ENCODE results near the gene DUSP18.
"Not testable (repeated sequence)": the region's sequence is repeated elsewhere in the genome, so short reads cannot be mapped to it uniquely, and the experiment has no call there.

DUSP18 gene

DNA sequence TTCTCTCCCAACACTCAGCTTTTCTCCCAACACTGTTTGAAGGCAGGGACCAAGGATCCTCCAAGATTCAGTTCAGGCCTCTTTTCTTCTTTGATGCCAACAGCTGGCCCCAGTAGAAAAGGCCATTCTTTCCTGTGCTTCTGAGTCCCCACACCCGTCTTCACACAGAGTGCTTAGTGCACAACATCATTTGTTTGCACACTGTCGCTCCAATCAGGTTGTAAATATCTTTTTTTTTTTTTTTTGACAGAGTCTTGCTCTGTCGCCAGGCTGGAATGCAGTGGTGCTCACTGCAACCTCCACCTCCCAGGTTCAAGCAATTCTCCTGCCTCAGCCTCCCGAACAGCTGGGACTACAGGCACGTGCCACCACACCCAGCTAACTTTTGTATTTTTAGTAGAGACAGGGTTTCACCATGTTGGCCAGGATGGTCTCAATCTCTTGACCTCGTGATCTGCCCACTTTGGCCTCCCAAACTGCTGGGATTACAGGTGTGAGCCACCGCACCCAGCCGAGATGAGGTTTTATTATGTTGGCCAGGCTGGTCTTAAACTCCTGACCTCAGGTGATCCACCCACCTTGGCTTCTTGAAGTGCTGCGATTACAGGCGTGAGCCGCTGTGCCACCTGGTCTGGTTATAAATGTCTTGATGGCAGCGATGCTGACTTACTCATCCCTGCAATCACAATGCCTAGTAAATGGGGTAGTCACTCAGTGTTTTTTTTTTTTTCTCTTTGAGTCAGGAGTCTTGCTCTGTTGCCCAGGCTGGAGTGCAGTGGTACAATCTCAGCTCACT lies 12.4 kb upstream of the DUSP18 start:
- DNase-seq (ENCODE audit: low read depth): not testable (repeated sequence)

DNA sequence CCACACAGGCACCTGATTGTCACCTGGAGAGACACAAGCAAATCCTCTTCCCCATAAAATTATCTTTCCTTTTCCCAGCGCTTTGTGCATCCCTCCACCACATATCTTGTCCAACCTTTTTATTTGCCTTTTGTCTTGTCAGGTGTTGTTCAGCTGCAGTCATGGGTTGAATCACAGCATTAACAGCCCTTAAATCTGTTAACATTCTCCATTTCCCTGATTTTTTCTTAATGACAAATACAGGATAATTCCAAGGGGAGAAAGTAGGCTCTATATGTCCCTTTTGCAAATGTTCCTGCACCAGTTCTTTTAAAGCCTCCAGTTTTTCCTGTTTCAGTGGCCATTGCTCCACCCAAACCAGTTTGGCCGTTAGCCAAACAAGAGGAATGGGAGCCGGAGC lies 8.9 kb upstream of the DUSP18 start:
- not testable (repeated sequence) for DNase-seq (ENCODE audit: low read depth)

DNA sequence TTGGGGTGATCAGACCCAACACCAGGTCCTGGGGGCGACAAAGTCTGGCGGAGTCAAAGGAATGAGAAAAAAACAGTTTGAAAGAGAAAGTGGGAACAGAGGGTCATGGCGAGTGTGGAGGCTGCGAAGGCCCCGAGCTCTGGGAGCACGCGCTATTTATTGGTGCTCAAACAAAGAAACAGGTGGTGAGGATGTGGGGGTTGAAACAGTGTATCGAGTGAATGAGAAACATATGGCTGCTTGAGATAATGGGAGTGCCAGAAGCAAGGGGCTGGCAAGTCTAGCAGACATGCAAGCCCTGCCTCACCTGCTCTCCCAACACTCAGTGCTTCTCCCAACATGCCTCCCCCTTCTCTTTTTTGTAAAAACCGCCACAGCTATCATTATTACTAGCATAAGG lies 7.8 kb upstream of the DUSP18 start:
- DNase-seq (ENCODE audit: low read depth): no peak

DNA sequence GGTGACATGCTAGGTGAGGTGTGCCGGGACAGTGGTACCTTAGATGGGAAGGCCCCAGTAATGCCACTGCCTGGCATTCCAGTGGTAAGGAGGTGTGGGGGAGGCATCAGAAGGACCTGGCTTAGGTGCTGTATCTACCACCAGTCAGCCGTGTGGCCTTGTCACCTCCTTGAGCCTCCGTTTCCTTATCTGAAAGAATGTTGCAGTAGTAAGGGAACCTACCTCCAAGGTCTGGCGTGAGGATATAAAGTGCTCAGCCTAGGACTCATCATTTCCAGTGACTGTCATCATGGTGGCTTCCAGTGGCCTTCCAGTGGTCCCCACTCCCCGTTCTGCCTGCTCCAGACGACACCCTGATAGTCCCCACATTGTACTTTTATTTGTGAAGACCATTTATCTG lies 6.8 kb upstream of the DUSP18 start:
- DNase-seq (ENCODE audit: low read depth): no peak

DNA sequence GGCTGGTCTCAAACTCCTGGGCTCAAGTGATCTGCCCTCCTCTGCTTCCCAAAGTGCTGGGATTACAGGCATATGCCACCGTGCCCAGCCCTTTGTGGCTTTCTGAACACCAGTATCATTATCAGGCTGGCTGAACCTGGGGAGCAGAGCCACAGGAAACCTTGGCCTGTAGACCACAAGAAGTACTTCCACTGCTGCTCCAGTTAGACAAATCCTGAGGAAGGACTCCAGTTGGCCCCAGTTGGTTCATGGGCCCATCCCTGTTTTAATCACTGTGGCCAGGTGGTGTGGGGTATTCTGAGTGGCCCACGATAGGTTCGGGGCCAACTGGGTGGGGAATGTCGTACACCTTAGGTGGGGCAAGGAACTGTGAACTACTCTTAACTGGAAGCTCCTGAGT lies 5.5 kb upstream of the DUSP18 start:
- no peak for DNase-seq (ENCODE audit: low read depth)

DNA sequence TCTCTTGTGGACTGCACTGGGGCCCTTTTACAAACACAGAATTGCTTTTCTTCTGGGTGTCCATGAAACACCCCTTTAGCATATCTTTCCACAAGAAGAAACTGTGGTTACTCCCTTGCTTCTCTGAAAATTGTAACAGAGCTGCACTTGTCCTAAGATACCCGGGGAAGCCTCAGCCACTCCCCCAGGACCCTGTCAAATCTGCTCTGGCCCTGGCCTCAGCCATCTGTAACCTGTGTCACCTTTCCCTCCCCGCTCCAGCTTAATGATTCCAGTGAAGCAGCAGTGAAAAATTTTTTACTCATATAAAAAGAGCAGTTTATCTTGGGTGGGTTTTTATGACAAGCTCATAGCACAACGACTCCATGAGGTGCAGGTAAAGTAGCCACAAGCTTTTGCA lies 3.4 kb upstream of the DUSP18 start:
- DNase-seq (ENCODE audit: low read depth): no peak

DNA sequence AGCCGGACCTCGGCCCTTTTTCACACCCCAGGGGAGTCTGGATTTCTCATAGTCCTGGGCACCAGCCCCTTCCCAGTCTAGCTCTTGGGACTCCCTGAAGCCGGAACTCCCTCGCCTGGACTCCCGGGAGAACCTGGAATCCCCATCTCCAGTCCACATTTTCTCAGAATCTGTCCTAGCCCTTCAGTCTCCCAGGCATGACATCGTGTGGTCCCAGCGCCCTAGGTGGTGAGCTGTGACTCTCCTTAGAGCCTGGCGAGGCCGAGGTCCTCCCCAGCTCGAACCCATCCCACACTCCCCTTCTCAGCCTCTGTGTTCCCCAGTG lies 673 bp upstream of the DUSP18 start:
- no peak for DNase-seq (ENCODE audit: low read depth)

DNA sequence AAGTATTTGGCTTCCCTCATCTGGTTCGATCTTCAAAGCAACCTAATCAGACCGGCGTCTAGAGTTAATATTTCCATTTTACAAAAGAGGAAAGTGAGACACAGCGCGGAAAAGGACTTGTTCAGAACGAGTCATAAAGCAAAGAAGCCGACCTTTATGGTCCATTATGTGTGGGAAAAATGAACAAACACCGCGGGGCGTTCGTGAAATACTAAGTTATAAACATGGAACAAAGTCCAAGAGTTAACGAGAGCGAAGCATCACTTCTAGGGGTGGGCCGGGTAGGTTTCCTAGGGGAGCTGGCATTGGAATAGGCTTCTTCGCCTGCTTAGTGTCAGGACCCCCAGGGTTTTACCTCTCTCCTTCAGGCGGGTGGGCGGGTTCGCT lies 575 bp downstream of the DUSP18 start:
- no peak for DNase-seq (ENCODE audit: low read depth)

DNA sequence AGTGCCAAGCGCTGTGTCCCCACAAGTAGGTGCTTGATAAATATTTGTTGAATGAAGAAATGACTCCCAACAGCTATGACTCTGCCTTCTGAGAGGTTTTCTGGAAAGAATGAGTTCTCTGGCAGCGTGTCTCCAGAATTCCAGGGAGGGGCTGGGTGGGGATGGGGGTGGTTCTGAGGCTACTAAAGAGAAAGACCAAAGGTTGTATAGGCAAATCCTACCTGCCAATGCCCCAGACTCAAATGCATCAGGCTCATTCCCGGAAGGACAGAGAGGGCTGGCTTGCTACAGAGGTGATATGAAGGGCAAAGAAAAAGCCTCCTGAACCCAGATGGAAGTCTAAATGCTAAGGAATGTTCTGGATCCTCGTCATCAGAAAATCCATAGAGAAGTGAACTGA lies 1.9 kb downstream of the DUSP18 start:
- no peak for DNase-seq (ENCODE audit: low read depth)

DNA sequence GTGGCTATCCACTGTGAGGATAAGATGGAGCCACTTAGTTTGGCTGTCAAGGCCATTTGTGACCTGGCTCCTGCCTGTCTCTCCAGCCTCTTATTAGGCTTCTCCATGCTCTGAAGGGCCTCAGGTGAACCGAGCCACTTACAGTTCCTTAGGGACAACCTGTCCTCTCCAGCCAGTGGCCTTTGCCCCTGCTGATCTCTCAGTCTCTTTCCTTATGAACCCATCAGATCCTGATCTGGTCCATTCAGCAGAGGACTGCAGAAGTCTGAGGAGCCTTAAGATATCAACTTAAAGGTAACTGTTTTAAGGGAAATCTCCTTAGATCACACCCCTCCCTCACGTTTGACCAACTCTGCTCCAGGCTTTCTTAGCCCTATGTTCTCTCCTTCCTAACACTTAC lies 2.4 kb downstream of the DUSP18 start:
- DNase-seq (ENCODE audit: low read depth): no peak

DNA sequence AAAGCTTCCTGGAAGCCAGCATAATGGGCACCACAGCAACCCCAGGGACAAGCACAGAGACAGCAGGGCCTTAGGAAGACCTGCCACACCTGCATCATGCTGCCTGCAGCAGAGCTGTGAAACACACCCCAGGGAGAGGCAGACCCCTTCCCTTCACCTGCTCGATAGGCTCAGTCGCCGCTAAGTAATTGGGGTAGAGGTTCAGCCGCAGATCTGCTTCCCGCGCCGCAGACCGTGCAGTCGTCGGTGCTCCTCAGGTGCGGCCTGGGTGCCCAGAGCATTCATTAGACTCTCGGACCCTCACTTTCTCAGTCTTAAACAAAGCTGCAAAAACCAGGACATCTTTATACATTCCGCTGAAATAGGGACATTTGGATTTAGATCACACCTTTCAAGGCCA lies 2.9 kb downstream of the DUSP18 start:
- DNase-seq (ENCODE audit: low read depth): no peak

DNA sequence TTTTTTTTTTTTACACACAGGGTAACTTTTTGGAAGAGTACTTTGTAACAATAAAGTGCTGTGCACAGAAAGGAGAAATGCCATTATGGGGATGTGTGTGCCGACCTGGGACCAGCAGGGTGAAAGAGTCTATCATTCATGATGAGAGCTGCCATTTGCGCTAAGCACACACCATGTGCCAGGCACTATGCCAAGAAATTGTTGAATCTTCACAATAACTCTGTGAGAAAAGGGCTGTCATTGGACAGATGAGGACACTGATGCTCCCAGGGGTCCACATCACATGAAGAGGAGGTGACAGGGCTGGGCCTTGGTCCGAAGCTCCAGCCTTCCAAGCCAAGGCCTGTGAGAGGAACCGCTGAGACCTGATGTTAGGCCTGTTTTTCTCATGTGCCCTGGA lies 5.6 kb downstream of the DUSP18 start:
- DNase-seq (ENCODE audit: low read depth): no peak

DNA sequence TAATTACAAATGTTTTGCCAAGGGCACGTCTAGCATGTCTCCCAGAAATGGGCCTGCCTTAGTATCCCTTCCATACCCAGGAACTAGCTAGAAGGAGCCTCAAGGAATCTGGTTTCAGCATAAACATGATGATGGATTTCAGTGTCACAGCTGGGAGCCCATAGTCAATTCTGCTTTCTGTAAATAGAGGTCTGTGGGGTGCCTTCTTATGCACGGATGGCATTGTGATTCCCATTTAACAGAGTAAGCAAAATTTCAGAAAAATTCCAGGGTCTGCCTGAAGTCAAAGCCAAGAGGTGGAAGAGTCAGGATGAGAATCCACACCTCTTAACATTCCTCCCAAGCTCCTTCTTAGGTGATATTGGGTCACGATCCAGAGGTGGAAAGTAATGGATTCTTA lies 12.1 kb downstream of the DUSP18 start:
- DNase-seq (ENCODE audit: low read depth): no peak

DNA sequence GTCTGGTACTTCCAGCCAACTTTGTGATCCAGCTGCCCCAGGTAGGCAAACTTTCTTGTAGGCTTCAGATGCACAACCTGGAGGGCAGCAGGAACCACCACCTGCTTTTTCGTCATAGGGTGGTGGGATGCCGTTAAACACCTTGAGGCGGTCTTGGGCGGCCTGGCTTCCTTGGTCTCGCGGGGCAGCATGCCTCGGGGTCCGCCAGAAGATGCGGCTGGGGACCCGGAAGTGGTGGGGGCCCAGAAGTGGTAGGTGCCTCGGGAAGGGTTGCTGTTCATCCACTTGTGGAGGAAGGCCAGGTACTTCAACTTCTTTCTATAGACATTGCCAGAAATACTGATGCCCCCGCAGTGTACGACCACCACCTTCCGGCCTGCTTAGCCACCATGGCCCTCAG lies 13.3 kb downstream of the DUSP18 start:
- DNase-seq (ENCODE audit: low read depth): no peak

DNA sequence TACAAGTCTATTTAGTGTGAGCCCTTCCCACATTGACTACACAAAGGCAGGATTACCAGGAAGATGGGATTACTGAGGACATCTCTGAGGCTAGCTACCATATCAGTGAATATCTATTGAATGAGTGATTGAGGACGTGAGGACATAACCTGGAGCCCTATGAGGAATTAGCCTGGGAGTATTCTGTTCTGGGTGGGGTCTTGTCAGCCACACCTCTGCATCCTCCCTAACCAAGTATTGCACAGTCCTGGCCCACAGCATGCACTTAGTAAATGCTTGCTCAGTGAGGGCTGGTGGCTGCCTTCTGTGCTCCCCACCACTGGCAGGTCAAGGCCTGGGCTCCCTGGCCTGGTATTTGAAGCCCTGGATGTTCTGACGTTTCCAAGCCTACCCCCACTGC lies 14.8 kb downstream of the DUSP18 start:
- DNase-seq (ENCODE audit: low read depth): no peak

DNA sequence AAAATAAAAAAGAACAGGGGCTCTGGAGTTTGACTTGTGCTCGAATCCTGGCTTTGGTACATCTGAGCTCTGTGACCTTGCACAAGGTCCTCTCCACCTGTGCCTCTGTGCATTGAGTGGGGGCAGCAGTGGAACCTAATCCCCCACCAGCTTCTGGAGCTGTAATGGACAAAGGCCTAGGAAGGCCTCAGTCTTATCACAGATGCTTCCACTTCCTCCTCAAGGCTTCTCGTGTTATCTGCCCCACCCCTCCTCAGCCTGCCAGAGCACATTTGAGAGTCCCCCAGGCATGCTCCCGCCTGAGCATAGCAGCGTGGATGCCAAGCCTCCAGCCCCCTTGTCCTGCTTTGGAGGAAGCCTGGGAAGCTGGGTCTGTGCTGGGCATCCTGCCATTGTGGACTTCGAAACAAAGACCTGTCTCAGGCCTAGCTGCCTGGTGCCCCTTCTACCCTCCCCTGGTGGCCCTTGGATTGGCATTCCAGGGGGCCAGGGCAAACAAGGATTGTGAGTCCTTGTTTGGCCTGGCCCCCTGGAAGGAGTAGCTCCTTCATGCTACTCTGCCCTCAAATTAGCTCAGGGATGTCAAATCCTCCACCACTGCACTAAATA lies 17.1 kb downstream of the DUSP18 start:
- no peak for DNase-seq (ENCODE audit: low read depth)

DNA sequence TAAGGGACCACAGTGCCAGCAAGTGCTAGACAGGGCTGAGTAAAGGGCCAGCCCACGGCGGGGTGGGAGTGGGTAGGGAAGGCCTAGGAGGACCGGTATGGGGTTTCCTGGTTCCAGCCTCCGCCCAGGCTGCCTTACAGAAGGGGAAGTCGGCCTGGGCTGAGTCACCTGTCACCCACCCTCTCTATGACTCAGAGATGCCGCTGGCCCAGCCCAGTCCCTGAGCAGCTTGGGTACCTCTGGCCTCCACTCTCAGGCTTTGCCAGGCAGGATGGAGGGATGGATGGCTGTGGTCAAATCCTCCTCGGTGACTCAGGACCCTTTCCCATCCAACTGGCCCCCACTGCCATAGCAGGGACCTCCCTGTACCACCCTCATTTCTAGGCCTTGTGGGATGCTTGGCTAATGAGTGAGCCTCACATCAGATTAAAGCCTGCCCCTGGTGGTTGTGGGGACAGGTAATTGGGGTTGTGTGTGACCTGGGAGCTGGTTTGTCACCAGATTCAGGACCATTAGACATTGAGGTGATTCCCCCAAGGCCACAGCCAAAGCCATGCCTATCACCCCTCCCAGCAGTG lies 18.2 kb downstream of the DUSP18 start:
- no peak for DNase-seq (ENCODE audit: low read depth)

DNA sequence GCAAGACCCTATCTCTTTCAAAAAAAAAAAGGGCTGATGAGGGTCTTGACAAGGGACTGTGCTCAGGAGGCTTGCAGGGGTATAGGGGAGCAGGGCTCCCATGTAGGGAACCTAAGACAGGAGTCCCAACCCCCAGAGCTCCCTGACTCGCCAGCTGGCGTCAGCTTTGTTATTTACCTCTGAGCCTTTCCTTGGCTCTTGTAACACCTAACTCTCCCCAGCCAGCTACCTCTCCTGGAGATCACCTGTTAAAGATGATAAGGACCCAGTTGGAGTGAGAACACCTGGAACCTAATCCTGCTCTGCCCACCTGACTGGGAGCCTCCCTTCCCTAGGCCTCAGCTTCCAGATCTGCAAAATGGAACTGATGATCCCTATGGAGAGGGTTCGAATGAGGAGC lies 18.9 kb downstream of the DUSP18 start:
- no peak for DNase-seq (ENCODE audit: low read depth)

DNA sequence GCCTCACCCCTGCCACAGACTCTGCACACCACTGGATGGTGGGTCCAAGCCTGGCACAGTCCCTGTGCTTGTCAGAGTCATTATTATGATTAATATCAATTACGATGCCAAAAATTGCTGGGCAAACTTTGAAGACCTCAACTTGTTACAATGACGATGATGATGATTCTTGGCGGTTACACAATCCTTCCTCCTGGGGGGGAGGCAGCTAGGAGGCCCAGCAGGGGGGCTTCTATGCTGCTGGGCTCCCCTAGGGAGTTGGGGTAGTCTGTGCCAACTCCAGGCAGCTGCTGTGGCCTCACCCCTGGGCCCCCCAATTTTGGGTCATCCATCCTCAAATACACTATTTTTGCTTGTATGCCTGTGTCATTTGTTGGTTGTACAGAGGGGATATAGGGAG lies 20.1 kb downstream of the DUSP18 start:
- DNase-seq (ENCODE audit: low read depth): no peak

DNA sequence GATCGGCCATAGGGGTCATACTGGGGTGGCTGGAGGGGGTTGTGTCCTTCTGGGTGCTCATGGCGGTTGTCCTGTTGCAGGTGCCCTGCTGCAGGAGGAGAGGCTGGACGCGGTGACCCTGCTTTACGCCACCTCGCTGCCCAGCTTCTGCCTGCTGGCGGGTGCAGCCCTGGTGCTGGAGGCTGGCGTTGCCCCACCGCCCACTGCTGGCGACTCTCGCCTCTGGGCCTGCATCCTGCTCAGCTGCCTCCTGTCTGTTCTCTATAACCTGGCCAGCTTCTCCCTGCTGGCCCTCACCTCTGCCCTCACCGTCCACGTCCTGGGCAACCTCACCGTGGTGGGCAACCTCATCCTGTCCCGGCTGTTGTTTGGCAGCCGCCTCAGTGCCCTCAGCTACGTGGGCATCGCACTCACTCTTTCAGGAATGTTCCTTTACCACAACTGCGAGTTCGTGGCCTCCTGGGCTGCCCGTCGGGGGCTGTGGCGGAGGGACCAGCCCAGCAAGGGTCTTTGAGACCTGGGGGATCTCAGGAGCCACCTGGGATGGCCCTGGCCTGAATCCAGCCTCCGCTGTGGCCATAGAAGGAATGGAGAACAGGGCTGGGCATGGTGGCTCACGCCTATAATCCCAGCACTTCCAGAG lies 21.0 kb downstream of the DUSP18 start:
- DNase-seq (ENCODE audit: low read depth): no peak

DNA sequence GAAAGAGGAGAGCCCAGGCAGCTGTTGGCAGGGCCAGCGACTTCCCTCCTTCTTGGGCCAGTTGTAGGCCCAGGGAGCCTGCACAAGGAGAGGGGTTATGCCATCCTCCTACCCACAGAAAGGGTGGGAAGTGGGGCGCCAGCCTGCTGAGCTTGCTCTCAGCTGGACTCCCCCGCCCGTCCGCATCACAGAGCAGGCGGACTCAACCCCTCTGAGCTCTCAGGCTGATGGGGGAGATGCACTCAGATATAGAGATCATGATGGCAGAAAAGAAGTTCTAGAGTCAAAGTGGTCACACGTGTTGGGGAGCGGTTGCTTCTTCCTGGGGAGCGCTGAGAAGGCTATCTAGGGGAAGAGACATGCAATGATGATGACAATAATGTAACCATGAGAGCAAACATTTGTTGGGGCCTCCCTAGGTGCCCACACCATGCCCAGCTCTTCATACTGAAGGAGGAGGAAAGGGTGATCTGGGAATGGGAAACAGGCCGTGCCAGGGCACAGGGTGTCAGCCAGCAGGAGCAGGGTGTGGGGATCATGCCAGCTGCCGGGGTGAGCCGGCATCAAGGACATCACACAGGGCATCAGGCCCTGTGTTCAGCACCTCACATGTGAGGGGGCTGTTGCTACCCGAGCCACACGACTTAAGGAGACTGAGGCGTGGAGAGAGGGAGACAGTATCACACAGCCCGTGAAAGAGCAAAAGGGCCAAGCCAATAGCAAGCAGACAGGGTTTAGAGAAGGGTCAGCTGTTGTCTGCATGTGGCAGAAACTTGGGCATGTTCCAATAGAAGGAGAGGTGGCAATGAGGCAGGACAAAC lies 24.4 kb downstream of the DUSP18 start:
- no peak for DNase-seq (ENCODE audit: low read depth)

DNA sequence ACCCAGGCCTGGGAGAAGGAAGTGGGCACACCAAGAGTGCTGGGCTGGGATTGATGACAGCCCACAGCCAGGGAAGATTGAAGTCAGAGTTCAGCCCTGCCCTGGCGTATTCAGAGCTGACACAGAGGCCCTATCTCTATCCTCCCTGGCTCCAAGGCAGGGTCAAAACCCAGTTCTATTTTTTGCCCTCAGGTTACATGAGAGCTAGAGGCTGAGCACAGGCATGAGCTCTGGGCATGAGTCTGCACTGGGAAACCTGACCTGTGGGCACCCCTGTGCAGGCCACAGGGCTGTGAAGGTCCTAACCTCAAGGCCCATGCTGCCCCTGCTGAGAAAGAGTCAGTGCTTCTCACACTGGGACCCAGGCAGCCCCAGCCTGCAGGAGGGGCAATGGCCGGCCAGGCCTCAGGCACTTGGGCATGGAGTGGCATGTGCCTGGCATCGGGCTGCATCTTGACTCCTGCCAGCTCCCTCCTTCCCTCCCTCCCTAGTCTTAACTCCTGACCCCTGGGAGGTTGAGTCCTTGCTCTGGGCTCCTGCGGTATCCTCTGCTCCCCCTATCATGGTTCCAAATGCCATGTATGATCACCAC lies 26.7 kb downstream of the DUSP18 start:
- DNase-seq (ENCODE audit: low read depth): no peak

All from T follicular helper cell (primary cell).